Adrenal gland (tissue), 12 donors: ENCODE results near the gene SECISBP2L. TPM values are rescaled to one million over a fixed set of nuclear protein-coding genes. Genes with fewer than 3 reads are reported as not detected.

ENCODE experiments used
- DNase-seq, 7 donors: peaks; one replicate each; pipeline ENCODE4 v3.0.0-alpha.2; 2019 to 2020
- H3K27ac ChIP-seq, 5 donors: fragments of 200-600 bp; sonication (generic) in 4 of 5; 1 replicate in 3 of 5; 2 replicates in 2 of 5; pipeline versions ENCODE4 v1.5.1 to v1.8.0; 2016 to 2020; ENCODE audit warnings: mild to moderate bottlenecking in 1 of 5
- H3K27me3 ChIP-seq: fragments of 200-600 bp; 2 replicates; pipeline ENCODE4 v1.8.0; 2021
- H3K36me3 ChIP-seq, 2 donors: fragments of 200-600 bp; replicated peaks in 1 of 2; 1 replicate in 1 of 2; 2 replicates in 1 of 2; pipeline versions ENCODE4 v1.5.1 to v1.8.0; 2018 to 2022
- H3K4me1 ChIP-seq, 2 donors: fragments of 200-600 bp; replicated peaks in 1 of 2; 1 replicate in 1 of 2; 2 replicates in 1 of 2; pipeline versions ENCODE4 v1.5.1 to v1.8.0; 2018 to 2021
- H3K4me3 ChIP-seq, 4 donors: fragments of 200-600 bp; sonication (generic) in 3 of 4; one replicate each; pipeline ENCODE4 v1.5.1; 2016 to 2018
- H3K9me3 ChIP-seq, 3 donors: fragments of 200-600 bp; sonication (generic) in 1 of 3; replicated peaks in 1 of 3; 1 replicate in 2 of 3; 2 replicates in 1 of 3; pipeline versions ENCODE4 v1.5.1 to v1.8.0; 2016 to 2021
- POLR2A ChIP-seq, 2 donors: fragments of 450-650 bp; IDR thresholded peaks; one replicate each; pipeline ENCODE4 v1.6.1; 2017; ENCODE audit warnings: antibody characterized with exemption in 2 of 2, mild to moderate bottlenecking in 2 of 2, moderate library complexity in 1 of 2
- whole genome bisulfite sequencing, 4 donors: extraction: QIAGEN DNeasy Blood & Tissue Kit in 2 of 4; methylation state at CpG; one replicate each; pipeline versions ENCODE4 v1.1.5 to v1.1.7; 2013 to 2017; 5-methylcytosine and 5-hydroxymethylcytosine counted together
- intact Hi-C, 2 donors: fragments of 100-400 bp; cut with DNase I; formaldehyde crosslinking; loops; one replicate each; pipeline versions ENCODE4 v1.14.1 to v1.15.0; 2022 to 2023
- polyA plus RNA-seq, 3 donors: library from polyadenylated mRNA; stranded (reverse); fragments of 200-250 nt in 2 of 3; fragments of 350-450 nt in 1 of 3; fragmentation: Illumina TruSeq in 1 of 3; extraction: RNeasy Lipid Tissue Mini Kit (QIAGEN cat#74804) in 1 of 3; gene quantifications; one replicate each; pipeline ENCODE4 v1.2.3, GENCODE V29; 2013 to 2014
- total RNA-seq, 9 donors: library from RNA; depleted of rRNA in 4 of 9; stranded (reverse); fragments of >200 nt in 4 of 9; fragments of 120-200 nt in 1 of 9; fragmentation: NEBNext Ultra II Directional in 1 of 9; extraction: Animal tissue kit (Norgen Biotek cat#: 25700) in 1 of 9; gene quantifications; one replicate each; pipeline versions ENCODE4 v1.1.0 to v1.2.4, GENCODE V29; 2013 to 2023
- TF ChIP-seq, protein P1 (sequence below), 6 experiments: fragments of 450-650 bp in 4 of 6; fragments of 200-600 bp in 2 of 6; sonication (generic) in 1 of 6; IDR thresholded peaks; 1 replicate in 5 of 6; 2 replicates in 1 of 6; pipeline versions ENCODE4 v1.5.1 to v1.8.0; 2016 to 2021; ENCODE audit warnings: antibody characterized with exemption in 6 of 6, mild to moderate bottlenecking in 2 of 6, moderate library complexity in 1 of 6
- donor health status: healthy with polysubstance abuse.
- donor health status: Bipolar disorder and iron deficiency.
- donor health status: DM: yes; HTN: yes; CAD: no.
- donor health status: DM: no; HTN: no; CAD: no.
- donor health status: DM: no; HTN: no; CAD: no.
- donor health status: DM: yes; HTN: yes; CAD: no.

The SECISBP2L gene
- total and polyA plus RNA-seq, 12 donors, result 9.1 to 117 (median 44.2) TPM

DNA sequence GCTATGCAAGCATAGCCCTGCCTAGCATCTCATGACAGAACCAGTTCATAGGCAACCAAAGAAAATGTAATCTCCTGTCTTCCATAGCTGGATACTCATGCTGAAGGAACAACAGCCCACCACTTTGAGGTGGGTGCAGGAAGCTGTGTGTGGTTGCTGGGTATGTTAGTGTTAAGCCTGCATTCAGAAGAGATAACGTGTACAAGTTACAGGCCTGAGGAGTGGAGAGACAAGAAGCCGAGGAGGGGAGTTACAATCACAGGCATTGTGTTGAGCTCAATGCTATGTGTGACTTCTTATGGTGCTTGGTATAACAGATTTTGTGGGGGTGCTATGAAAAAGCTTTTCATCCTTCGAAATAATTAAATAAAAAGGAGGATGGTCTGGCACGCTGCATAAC lies 42.8 kb upstream of the SECISBP2L start:
- WGBS, 4 donors, result 87 to 95% (median 92%) methylated on average over 4 of the region's 4 CpGs
- TF ChIP-seq, protein P1, sequence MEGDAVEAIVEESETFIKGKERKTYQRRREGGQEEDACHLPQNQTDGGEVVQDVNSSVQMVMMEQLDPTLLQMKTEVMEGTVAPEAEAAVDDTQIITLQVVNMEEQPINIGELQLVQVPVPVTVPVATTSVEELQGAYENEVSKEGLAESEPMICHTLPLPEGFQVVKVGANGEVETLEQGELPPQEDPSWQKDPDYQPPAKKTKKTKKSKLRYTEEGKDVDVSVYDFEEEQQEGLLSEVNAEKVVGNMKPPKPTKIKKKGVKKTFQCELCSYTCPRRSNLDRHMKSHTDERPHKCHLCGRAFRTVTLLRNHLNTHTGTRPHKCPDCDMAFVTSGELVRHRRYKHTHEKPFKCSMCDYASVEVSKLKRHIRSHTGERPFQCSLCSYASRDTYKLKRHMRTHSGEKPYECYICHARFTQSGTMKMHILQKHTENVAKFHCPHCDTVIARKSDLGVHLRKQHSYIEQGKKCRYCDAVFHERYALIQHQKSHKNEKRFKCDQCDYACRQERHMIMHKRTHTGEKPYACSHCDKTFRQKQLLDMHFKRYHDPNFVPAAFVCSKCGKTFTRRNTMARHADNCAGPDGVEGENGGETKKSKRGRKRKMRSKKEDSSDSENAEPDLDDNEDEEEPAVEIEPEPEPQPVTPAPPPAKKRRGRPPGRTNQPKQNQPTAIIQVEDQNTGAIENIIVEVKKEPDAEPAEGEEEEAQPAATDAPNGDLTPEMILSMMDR (IDR thresholded peaks at IDR 0.05), result no peak
- TF ChIP-seq POLR2A (IDR thresholded peaks at IDR 0.05), result no peak
- intact Hi-C loops, result no loop called here

DNA sequence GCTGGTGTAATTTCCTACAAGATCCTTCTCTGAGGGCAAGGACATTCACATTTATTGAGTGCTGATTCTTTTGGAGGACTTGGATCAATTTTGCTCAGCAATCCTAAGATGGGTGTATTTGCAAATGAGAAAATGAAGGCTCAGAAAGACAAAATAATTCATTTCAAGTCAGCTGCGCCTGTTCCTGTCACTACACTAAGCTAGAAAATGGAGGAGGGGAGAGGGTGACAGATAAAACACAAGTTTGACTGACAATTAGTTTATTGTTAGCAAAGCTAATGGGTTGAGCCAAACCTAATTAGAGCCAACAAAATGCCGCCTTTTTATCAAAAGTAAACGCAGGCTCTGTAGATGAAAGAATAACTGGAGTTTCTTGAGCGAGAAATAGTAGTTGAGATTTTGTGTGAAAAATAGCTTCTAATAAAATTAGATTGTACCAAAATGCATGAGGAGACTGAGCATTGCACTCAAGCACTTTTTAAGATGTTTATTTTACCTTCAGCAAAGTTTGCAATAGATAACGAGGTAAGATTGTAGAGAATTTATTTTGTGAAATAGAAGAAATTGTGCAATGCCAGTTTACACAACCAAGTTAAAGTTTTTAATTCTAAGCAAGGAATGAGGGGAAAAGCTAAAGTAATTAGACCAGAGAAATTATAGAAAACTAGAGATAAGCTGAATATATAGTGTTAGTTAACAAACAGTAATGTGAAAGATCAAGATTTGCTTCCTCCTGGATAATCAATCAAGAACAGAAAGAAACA lies 39.6 kb upstream of the SECISBP2L start:
- DNase-seq, result no peak
- intact Hi-C loops, result no loop called here
- H3K36me3 ChIP-seq, result no peaks in the 10 kb centered on the region
- H3K27me3 ChIP-seq, result no peaks in the 10 kb centered on the region
- 74 to 84% (median 81%) methylated on average over 5 of the region's 5 CpGs for WGBS, 4 donors
- H3K9me3 ChIP-seq, result no peaks in the 10 kb centered on the region
- no peaks in the 10 kb centered on the region for H3K4me1 ChIP-seq
- TF ChIP-seq, protein P1 (IDR thresholded peaks at IDR 0.05), result no peak
- no peak for TF ChIP-seq POLR2A (IDR thresholded peaks at IDR 0.05)
- no peak overlapping the region for H3K27ac ChIP-seq
- H3K4me3 ChIP-seq, result no peak overlapping the region

More for the DNA sequence above, 42.8 kb upstream of the SECISBP2L start:
- Histone ChIP-seq H3K4me1 (no peaks in the 10 kb centered on the region), H3K27me3 (no peaks in the 10 kb centered on the region), H3K9me3 (no peaks in the 10 kb centered on the region), H3K27ac (no peak overlapping the region), H3K4me3 (no peak overlapping the region), H3K36me3 (no peaks in the 10 kb centered on the region)
- DNase-seq, result no peak

DNA sequence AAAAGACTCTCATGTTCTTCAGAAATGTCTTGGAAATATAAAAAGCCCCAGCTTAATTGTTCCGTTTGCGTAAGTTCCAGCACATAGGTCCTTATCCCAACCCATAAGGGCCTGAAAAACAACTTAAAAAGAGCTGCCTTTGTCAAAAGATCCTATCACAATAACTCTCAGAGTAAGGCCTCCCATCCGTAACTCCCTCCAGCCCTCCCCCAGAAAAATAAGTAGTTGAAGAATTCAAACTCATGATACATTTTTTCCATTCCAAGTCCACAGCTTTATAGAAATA lies 38.0 kb upstream of the SECISBP2L start:
- TF ChIP-seq, protein P1 (IDR thresholded peaks at IDR 0.05), result no peak
- TF ChIP-seq POLR2A (IDR thresholded peaks at IDR 0.05), result no peak
- intact Hi-C loops, result no loop called here
- no peak overlapping the region for H3K27ac ChIP-seq
- no peaks in the 10 kb centered on the region for H3K27me3 ChIP-seq
- no peaks in the 10 kb centered on the region for H3K9me3 ChIP-seq
- WGBS, 4 donors, result 93 to 98% (median 96%) methylated on average over 3 of the region's 3 CpGs
- no peak for DNase-seq
- H3K4me3 ChIP-seq, result no peak overlapping the region
- H3K4me1 ChIP-seq, result no peaks in the 10 kb centered on the region
- no peaks in the 10 kb centered on the region for H3K36me3 ChIP-seq

DNA sequence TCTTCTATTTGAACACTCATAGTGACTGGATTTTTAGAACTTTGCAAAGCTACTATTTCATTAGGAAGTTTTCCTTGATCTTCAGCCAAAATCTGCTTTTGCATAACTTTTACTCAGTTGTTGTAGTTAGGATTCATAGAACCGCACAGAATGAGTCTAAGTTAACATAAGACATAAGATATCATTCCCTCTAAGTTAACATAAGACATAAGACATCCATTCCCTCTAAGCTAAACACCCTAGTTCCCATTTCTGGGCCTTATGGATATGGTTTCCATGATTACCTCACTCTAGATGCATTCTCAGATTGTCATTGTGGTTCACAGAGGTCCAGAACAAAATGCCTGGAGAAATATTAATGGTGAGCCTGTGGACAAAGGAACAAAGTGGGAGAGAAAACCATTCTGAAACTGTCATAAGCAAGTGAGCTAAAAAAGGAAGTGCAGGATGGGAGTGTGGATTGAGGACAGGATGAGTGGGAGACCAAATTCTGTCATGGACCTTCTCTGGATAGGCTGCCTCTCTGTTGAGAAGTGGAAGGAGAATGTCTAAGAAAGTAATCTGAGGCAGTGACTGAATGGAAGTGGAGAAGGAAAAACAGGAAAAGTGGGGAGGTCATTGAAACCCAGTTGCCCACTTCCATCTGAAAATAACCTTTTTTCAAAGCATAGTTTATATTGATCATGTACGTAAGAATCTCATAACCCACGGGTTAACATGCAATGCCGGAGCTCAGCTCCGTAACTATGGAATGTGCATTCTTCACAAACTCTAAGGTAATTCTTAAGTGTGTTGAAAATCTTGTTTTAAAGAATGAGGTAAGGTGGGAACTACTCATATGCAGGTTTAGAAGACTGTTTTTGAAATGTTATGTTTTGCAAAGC lies 37.4 kb upstream of the SECISBP2L start:
- no peak for DNase-seq
- no peaks in the 10 kb centered on the region for H3K36me3 ChIP-seq
- no peak overlapping the region for H3K27ac ChIP-seq
- no peaks in the 10 kb centered on the region for H3K27me3 ChIP-seq
- H3K4me3 ChIP-seq, result no peak overlapping the region
- intact Hi-C loops, result no loop called here
- H3K9me3 ChIP-seq, result no peaks in the 10 kb centered on the region
- H3K4me1 ChIP-seq, result no peaks in the 10 kb centered on the region
- no peak for TF ChIP-seq POLR2A (IDR thresholded peaks at IDR 0.05)
- TF ChIP-seq, protein P1 (IDR thresholded peaks at IDR 0.05), result no peak
- 88 to 95% (median 92%) methylated on average over 5 of the region's 5 CpGs for WGBS, 4 donors
